HS-5 (cell line): ENCODE results near the gene APOBEC3H.

ENCODE experiments used
- DNase-seq: peaks from one replicate; pipeline ENCODE4 v3.0.0-alpha.2; 2012; ENCODE audit warnings: low read depth

The APOBEC3H gene

DNA sequence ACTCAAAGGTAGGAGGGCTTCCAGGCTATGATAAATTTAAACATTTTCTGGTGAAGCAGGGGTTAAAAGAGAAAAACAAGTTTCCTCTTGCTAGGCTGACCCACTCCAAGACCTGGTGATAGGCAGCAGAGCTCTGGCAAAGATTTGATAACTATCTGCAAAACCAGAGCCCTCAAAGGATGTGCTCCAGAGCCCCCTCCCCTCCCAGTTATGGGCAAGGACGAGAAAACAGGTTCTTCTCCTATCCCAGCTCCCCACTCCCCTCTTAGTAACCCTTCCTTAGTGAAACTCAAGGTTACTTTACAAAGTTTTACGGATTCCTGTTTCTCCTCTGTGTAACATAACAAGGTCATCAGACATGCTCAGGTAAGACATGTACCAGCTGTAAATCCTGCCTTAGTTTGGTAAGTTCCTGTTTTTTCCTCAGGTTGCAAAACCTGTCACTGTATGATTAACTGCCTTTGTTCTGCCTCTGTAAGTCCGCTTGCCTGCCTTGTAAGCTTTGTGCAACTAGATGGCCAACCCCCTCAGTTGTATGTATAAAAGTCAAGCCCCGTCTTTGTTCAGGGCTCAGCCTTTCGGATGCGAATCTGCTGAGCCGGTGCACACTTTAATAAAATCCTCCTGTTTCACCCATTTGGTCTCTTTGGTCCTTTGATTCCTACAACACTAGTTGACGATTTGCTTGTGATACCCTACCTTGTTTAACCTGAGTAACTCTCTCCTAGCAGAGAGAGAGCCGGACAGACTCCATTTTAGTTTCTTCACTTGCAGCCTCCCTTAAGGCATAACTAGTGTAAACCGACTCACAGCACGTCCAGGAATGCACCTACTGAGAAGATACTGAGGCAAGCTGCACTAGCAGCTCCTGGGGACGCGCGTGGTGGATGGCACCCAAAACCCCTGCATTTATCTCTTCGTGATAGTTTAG is 13.9 kb downstream of the APOBEC3H start:
- no peak for DNase-seq

- no peak for DNase-seq
These were observed 17.1 kb downstream of the APOBEC3H start for GRCh38 chr22:39114112-39114511.

DNA sequence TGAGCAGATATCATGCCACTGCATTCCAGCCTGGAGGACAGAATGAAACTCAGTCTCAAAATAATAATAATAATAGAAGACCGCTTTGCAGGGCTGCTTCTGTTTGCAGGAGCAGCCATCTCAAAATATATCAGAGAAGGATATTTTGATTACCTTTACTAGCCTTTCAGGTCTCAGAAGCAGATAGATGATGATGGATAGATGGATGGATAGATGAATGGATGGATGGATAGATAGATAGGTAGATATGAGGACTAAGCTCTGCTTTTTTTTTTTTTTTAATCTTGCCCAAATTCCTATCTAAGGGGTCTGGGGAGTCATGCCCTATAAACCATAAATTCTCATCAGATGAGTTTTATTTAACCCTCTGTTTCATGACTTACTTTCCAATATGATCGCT is 18.5 kb downstream of the APOBEC3H start:
- DNase-seq: no peak

- DNase-seq: no peak
These were observed 19.1 kb downstream of the APOBEC3H start for GRCh38 chr22:39115977-39116621.

DNA sequence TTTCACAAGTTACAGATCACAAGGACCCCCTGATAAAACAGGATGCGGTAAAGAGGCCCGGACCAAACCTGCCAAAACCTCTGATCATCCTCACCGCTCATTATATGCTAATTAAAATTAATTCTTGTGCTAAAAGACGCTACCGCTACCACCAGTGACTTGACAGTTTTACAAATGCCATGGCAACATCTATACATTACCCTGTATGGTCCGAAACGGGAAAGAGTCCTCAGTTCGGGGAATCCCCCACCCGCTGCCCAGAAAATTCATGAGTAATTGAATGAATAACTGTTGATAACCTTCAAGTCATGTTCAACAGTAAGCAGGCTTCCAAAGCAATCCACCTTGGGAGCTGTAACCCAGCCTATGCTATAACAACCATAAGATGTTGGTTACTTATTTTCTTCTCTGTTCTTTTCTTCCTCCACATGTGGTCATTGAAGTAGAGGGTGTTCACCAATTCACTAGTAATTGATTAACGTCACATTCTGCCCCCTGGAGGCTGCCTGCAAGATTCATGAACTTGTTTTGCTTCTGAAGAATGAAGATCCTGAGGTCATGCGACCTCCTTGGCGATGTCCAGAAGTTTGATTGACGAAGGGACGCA is 20.6 kb downstream of the APOBEC3H start:
- no peak for DNase-seq

- DNase-seq: no peak
These were observed 23.9 kb downstream of the APOBEC3H start for GRCh38 chr22:39120983-39121382.

GRCh38 chr22:39122772-39123470 is 25.9 kb downstream of the APOBEC3H start:
- no peak for DNase-seq

DNA sequence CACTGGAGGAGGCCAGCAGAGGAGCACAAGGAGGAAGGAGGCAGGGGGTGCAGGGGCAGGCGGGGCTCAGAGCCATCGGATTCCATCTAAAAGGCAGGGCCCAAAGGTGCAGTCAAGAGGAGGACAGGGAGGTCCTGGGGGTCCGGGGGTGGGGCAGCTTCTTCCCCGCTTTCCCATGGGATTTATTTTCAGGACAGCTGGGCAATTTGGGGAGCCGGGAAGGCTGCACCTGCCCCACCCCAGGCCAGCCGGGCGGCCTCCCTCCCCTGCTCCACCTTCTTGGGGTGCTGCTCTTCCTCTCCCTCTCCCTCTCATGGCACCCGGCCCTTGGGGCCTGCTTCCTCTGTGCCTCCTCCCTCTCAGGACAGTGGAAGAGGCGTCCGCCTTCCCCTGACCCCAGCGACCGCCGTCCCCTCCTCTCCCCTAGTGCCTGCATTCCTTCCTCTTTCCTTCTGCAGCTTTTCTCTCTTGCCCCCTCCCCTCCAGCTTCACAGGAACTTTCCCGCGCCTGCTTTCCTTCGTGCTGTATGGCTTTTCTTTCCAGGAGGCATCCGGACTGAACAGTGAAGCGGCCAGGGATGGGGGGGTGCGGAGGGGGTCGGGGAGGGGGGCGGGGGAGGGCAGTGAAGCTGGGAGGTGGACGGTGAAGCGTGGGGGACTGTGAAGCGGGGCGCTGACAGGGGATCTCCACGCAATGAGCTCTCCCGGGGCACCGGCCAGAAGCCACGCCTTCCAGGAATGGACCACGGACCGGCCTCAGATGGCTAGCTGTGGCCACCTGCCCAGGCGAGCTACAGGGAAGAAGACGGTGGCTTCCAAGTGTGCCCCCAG is 26.9 kb downstream of the APOBEC3H start:
- DNase-seq: no peak

DNA sequence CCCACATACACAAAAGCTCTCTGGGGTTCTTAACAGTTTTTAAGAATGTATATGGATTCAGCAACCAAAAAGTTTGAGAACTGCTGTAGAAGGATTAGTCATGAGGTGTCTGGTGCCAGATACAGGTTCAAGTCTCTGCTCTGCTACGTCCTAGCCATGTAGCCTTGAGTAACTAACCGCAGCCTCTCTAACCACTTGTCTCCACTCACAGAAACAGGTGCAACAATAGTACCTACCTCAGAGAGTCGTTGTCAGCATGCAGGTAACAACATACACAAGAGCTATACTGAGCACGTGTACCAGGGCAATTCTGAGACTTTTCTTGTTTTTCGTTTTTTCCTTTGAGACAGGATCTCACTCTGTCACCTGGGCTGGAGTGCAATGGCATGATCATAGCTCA is 28.6 kb downstream of the APOBEC3H start:
- DNase-seq: no peak

GRCh38 chr22:39128508-39128907 is 31.5 kb downstream of the APOBEC3H start:
- DNase-seq: no peak

DNA sequence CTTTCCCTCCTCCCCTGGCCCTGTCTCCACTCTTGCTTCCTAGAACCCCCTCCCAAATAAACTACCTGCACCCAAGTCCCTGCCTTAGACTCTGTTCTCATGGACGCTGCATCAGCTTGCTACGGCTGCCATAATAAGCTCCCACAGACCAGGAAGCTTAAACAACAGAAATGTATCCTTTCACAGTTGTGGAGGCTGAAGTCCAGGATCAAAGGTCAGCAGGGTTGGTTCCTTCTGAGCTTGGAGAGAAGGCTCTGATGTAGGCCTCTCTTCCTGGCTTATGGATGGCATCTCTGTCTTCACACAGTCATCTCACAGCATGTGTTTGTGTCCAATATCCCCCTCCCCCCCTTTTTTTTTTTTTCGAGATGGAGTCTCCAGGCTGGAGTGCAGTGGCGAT is 32.0 kb downstream of the APOBEC3H start:
- no peak for DNase-seq

DNA sequence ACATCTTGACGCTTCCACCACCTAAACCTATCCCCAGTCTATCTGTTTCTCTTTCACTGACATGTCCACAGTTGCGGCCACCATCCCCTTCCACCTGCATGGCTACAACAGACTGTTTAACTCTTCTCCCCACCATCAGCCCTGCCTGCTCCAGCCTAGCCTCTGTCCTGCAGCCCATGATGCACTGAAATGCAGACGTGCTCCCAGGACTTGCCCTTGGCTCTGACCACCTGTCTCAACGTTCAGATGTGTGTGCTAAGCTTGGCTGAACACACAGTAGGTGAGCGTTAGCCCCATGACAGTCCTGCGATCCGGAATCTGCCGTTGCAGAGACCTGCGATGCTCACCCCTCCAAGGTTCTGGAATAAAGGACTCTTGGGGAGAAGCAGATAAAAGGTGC is 32.7 kb downstream of the APOBEC3H start:
- no peak for DNase-seq

GRCh38 chr22:39130152-39130704 is 33.2 kb downstream of the APOBEC3H start:
- DNase-seq: no peak

- no peak for DNase-seq
These were observed 34.1 kb downstream of the APOBEC3H start for GRCh38 chr22:39130892-39131855.

DNA sequence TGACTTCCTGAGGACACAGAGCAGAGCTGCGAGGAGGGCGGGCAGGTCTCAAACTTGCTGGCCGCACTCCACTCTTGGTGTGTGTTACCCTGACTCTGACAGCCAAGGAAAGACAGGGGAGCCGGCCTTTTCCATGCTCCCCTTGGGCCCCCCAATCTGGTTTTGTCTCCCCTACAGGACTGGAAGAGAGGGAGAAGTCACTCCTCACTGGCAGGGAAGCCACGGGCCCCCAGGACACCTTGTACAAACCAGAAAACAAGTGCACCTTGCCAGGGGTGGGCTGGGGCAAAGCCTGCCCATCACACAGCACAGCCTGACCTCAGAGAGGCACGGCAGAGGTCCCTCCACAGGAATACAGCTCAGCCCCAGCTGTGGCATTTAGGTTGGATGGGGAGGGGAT is 35.2 kb downstream of the APOBEC3H start:
- DNase-seq: no peak

GRCh38 chr22:39132871-39133524 is 36.0 kb downstream of the APOBEC3H start:
- no peak for DNase-seq

- no peak for DNase-seq
These were observed 36.8 kb downstream of the APOBEC3H start for GRCh38 chr22:39133871-39134270.

DNA sequence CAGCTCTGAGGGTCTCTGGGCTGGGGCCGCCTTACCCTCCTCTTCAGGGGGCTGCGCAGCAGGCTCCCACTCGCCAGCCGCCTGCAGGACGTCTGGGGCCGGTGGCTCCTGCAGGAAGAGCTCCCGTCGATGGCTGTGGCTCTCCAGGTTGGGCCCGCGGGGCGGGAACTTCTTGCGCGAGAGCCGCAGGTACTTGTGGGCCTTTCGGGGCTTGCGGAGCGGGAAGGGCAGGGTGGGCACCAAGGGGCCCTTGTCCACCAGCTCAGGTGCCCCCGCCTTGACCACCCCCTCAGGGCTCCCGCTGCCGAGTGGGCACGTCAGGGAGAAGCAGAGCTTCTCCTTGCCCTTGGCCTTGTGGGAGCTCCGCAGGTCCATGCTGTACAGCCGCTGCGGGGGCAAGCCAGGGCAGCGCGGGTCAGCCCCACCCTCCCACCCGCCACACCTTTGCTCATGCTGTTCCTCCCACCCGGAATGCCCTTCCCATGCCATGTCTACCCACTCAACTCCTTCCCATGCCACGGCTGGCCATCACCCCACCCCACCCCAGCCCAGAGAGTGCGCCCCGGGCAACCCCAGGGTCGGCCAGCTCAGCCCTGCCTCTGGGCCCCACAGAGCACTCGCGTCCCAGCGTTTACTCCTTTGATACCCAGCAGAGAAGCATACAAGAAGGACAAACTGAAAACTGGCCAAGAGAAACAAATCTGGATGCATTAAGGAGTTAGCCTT is 37.5 kb downstream of the APOBEC3H start:
- DNase-seq: no peak
